ENCODE results near the gene THBS4.

GRCh38 chr5:80092486-80093107, 57.4 kb downstream of the THBS4 start:
- TF ChIP-seq POLR2AphosphoS5 (IDR thresholded peaks at IDR 0.05; ENCODE audit: insufficient read depth in 1 of 2, low read depth in 1 of 2) (no peak), POLR2A (IDR thresholded peaks at IDR 0.05) (no peak)
